Stomach (tissue), 4 donors: ENCODE results near the gene TSPAN11.

ENCODE experiments used
- CTCF ChIP-seq, 7 experiments: fragments of 450-650 bp in 4 of 7; fragments of 200-600 bp in 3 of 7; sonication (generic) in 3 of 7; IDR thresholded peaks; one replicate each; pipeline ENCODE4 v1.5.1; 2016 to 2019; ENCODE audit warnings: antibody characterized with exemption in 7 of 7, control low read depth in 2 of 7, mild to moderate bottlenecking in 1 of 7
- POLR2A ChIP-seq, 4 donors: fragments of 450-650 bp; IDR thresholded peaks; one replicate each; pipeline ENCODE4 v1.6.1; 2016; ENCODE audit warnings: antibody characterized with exemption in 4 of 4, control low read depth in 2 of 4, mild to moderate bottlenecking in 1 of 4, moderate library complexity in 1 of 4
- POLR2AphosphoS5 ChIP-seq, 3 donors: sonication (generic); formaldehyde crosslinking; IDR thresholded peaks; one replicate each; pipeline ENCODE4 v1.6.1; 2016; ENCODE audit warnings: antibody characterized with exemption in 3 of 3

GRCh38 chr12:31015215-31015614, 88.7 kb downstream of the TSPAN11 start:
- no peak for TF ChIP-seq CTCF (IDR thresholded peaks at IDR 0.05)
- TF ChIP-seq POLR2A (IDR thresholded peaks at IDR 0.05) = no peak
- no peak for TF ChIP-seq POLR2AphosphoS5 (IDR thresholded peaks at IDR 0.05)
